RWPE2 (cell line): ENCODE data around the gene LPCAT3.
"Not testable (repeated sequence)": the region's sequence is repeated elsewhere in the genome, so short reads cannot be mapped to it uniquely, and the experiment has no call there.

ENCODE experiments used
- ATAC-seq: fragments of 200-7000 bp; cut with Tn5 transposase; 3 replicates; pipeline ENCODE4 v1.9.1; 2021; ENCODE audit warnings: low read depth
- DNase-seq: peaks from one replicate; pipeline ENCODE4 v3.0.0-alpha.2; 2020; ENCODE audit warnings: low spot score
- H3K27ac ChIP-seq: fragments of 450-650 bp; 2 replicates; pipeline ENCODE4 v1.5.1; 2017; ENCODE audit warnings: mild to moderate bottlenecking; ENCODE audit not compliant: poor library complexity, severe bottlenecking
- H3K27me3 ChIP-seq: fragments of 250-450 bp; sonication (Bioruptor Pico); 2 replicates; pipeline ENCODE4 v1.5.1; 2021; ENCODE audit warnings: mild to moderate bottlenecking, moderate library complexity; ENCODE audit not compliant: insufficient read depth, poor library complexity, severe bottlenecking
- H3K36me3 ChIP-seq: fragments of 250-450 bp; sonication (Bioruptor Pico); 2 replicates; pipeline ENCODE4 v1.5.1; 2020; ENCODE audit warnings: low read depth, mild to moderate bottlenecking, moderate library complexity
- H3K4me1 ChIP-seq: fragments of 250-450 bp; sonication (Bioruptor Pico); 2 replicates; pipeline ENCODE4 v1.5.1; 2021; ENCODE audit warnings: mild to moderate bottlenecking, moderate library complexity; ENCODE audit not compliant: insufficient read depth, poor library complexity, severe bottlenecking
- H3K4me3 ChIP-seq: fragments of 250-450 bp; sonication (Bioruptor Pico); 2 replicates; pipeline ENCODE4 v1.5.1; 2021; ENCODE audit warnings: mild to moderate bottlenecking, moderate library complexity; ENCODE audit not compliant: severe bottlenecking
- H3K9me3 ChIP-seq: fragments of 250-450 bp; sonication (Bioruptor Pico); 2 replicates; pipeline ENCODE4 v1.5.1; 2021; ENCODE audit warnings: mild to moderate bottlenecking, moderate library complexity; ENCODE audit not compliant: severe bottlenecking
- CTCF ChIP-seq: fragments of 450-650 bp; IDR thresholded peaks from one replicate; pipeline ENCODE4 v1.5.1; 2017; ENCODE audit warnings: mild to moderate bottlenecking, moderate library complexity; ENCODE audit not compliant: poor library complexity, severe bottlenecking

LPCAT3 gene

GRCh38 chr12:7058163-7058845, 40.0 kb upstream of the LPCAT3 start:
- no peak for ATAC-seq
- no peak for TF ChIP-seq CTCF
- Histone ChIP-seq H3K4me1 (no peaks in the 10 kb centered on the region), H3K27me3 (no peaks in the 10 kb centered on the region), H3K4me3 (no peak overlapping the region), H3K27ac (no peak overlapping the region), H3K9me3 (no peaks in the 10 kb centered on the region), H3K36me3 (no peaks in the 10 kb centered on the region)
- no peak for DNase-seq

- H3K9me3 ChIP-seq, H3K27ac ChIP-seq, ATAC-seq, H3K27me3 ChIP-seq, H3K4me1 ChIP-seq, H3K36me3 ChIP-seq, H3K4me3 ChIP-seq, DNase-seq: not testable (repeated sequence)
Observed at GRCh38 chr12:7055736-7056135, 37.5 kb upstream of the LPCAT3 start.

DNA sequence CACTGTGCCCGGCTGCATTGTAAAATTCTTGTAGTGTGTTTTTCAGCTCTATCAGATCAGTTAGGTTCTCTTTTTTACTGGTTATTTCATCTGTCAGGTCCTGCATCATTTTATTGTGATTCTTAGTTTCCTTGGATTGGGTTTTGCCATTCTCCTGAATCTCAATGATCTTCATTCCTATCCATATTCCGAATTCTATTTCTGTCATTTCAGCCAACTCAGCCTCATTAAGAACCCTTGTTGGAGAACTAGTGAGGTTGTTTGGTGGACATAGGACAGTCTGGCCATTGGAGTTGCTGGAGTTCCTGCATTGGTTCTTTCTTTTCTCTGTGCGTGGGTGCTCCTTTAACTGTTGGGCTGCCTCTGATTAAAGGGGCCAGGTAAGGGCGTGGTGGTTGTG, 36.6 kb upstream of the LPCAT3 start:
- H3K27me3 ChIP-seq: no peaks in the 10 kb centered on the region
- H3K9me3 ChIP-seq: no peaks in the 10 kb centered on the region
- no peaks in the 10 kb centered on the region for H3K4me1 ChIP-seq
- no peak overlapping the region for H3K27ac ChIP-seq
- H3K4me3 ChIP-seq: no peak overlapping the region
- no peak for TF ChIP-seq CTCF
- no peak for ATAC-seq
- H3K36me3 ChIP-seq: no peaks in the 10 kb centered on the region
- DNase-seq: no peak

DNA sequence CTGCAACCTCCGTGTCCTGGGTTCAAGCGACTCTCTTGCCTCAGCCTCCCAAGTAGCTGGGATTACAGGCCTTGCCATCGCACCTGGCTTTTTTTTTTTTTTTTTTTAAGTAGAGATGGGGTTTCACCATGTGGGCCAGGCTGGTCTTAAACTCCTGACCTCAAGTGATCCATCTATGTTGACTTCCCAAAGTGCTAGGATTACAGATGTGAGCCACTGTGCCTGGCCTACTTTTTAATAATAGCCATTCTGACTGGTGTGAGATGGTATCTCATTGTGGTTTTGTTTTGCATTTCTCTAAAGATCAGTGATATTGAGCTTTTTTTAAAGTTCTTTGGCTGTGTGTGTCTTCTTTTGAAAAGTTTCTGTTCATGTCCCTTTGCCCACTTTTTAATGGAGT, 31.7 kb upstream of the LPCAT3 start:
- not testable (repeated sequence) for H3K36me3 ChIP-seq, H3K4me1 ChIP-seq, ATAC-seq, H3K4me3 ChIP-seq, H3K9me3 ChIP-seq, H3K27me3 ChIP-seq, H3K27ac ChIP-seq, DNase-seq

GRCh38 chr12:7049445-7049951, 31.2 kb upstream of the LPCAT3 start:
- not testable (repeated sequence) for H3K4me3 ChIP-seq, ATAC-seq, H3K36me3 ChIP-seq, H3K4me1 ChIP-seq, H3K9me3 ChIP-seq, DNase-seq, H3K27me3 ChIP-seq, H3K27ac ChIP-seq

GRCh38 chr12:7047306-7047705, 29.0 kb upstream of the LPCAT3 start:
- no peaks in the 10 kb centered on the region for H3K27me3 ChIP-seq
- H3K9me3 ChIP-seq: no peaks in the 10 kb centered on the region
- no peak overlapping the region for H3K4me3 ChIP-seq
- ATAC-seq: no peak
- no peak for DNase-seq
- TF ChIP-seq CTCF: no peak
- H3K36me3 ChIP-seq: no peaks in the 10 kb centered on the region
- no peaks in the 10 kb centered on the region for H3K4me1 ChIP-seq
- no peak overlapping the region for H3K27ac ChIP-seq
